Heart left ventricle (tissue), 16 donors: ENCODE measurements around the gene COL19A1. TPM values are rescaled to one million over a fixed set of nuclear protein-coding genes. Genes with fewer than 3 reads are reported as not detected.

ENCODE experiments used
- ATAC-seq, 4 donors: fragments of 200-7000 bp; cut with Tn5 transposase; one replicate each; pipeline ENCODE4 v1.9.1; 2020 to 2022; ENCODE audit warnings: moderate library complexity in 4 of 4, mild to moderate bottlenecking in 3 of 4, moderate number of reproducible peaks in 1 of 4
- DNase-seq, 5 donors: peaks; one replicate each; pipeline ENCODE4 v3.0.0-alpha.2; 2020
- H3K27ac ChIP-seq, 12 donors: fragments of 200-600 bp; sonication (generic) in 4 of 12; one replicate each; pipeline versions ENCODE4 v1.5.0 to v1.8.0; 2016 to 2022; ENCODE audit warnings: mild to moderate bottlenecking in 2 of 12
- H3K27me3 ChIP-seq, 9 donors: fragments of 200-600 bp; sonication (generic) in 2 of 9; one replicate each; pipeline versions ENCODE4 v1.5.1 to v1.8.0; 2016 to 2022; ENCODE audit warnings: mild to moderate bottlenecking in 3 of 9
- H3K36me3 ChIP-seq, 9 donors: fragments of 200-600 bp; sonication (generic) in 2 of 9; one replicate each; pipeline versions ENCODE4 v1.5.0 to v1.8.0; 2018 to 2022; ENCODE audit warnings: mild to moderate bottlenecking in 2 of 9
- H3K4me1 ChIP-seq, 12 donors: fragments of 200-600 bp; sonication (generic) in 4 of 12; one replicate each; pipeline versions ENCODE4 v1.5.0 to v1.8.0; 2016 to 2022; ENCODE audit warnings: mild to moderate bottlenecking in 3 of 12
- H3K4me3 ChIP-seq, 12 donors: fragments of 200-600 bp; sonication (generic) in 4 of 12; one replicate each; pipeline versions ENCODE4 v1.5.0 to v1.8.0; 2017 to 2022; ENCODE audit warnings: mild to moderate bottlenecking in 9 of 12, moderate library complexity in 4 of 12
- H3K9me3 ChIP-seq, 12 donors: fragments of 200-600 bp; sonication (generic) in 4 of 12; one replicate each; pipeline versions ENCODE4 v1.5.0 to v1.8.0; 2016 to 2022; ENCODE audit warnings: mild to moderate bottlenecking in 1 of 12
- CTCF ChIP-seq, 12 donors: fragments of 200-600 bp; sonication (generic) in 4 of 12; IDR thresholded peaks; one replicate each; pipeline versions ENCODE4 v1.5.0 to v1.8.0; 2018 to 2022; ENCODE audit warnings: antibody characterized with exemption in 12 of 12, mild to moderate bottlenecking in 5 of 12
- POLR2A ChIP-seq, 2 donors: fragments of 450-650 bp; IDR thresholded peaks; one replicate each; pipeline ENCODE4 v1.6.1; 2017; ENCODE audit warnings: antibody characterized with exemption in 2 of 2, mild to moderate bottlenecking in 2 of 2, moderate library complexity in 2 of 2
- WGBS, 4 donors: extraction: QIAGEN DNeasy Blood & Tissue Kit in 2 of 4; methylation state at CpG; one replicate each; pipeline versions ENCODE4 v1.1.5 to v1.1.7; 2013 to 2018; 5-methylcytosine and 5-hydroxymethylcytosine counted together
- intact Hi-C, 10 donors: fragments of 100-400 bp; cut with DNase I; formaldehyde crosslinking; loops; one replicate each; pipeline versions ENCODE4 v1.11.1 to v1.14.2; 2022
- polyA plus RNA-seq, 2 donors: library from polyadenylated mRNA; stranded (reverse); fragments of 200-250 nt; gene quantifications; one replicate each; pipeline ENCODE4 v1.2.3, GENCODE V29; 2013
- total RNA-seq, 9 donors: library from RNA; depleted of rRNA in 2 of 9; stranded (reverse); fragments of >200 nt in 2 of 9; fragmentation: NEBNext Ultra II Directional in 3 of 9; extraction: Animal tissue kit (Norgen Biotek cat#: 25700) in 3 of 9; gene quantifications; one replicate each; pipeline versions ENCODE4 v1.1.0 to v1.2.4, GENCODE V29; 2016 to 2023
- donor health status: ischemic (EF 13 %, LVEDD 7.1; RV severe dilation, severe dysfunction).
- donor health status: healthy with polysubstance abuse.
- donor health status: DM: no; HTN: yes; CAD: no.
- donor health status: DM: no; HTN: no; CAD: no.
- donor health status: ischemic (EF 25% LVEDD 6.9; RV normal size, moderate dysfunction).
- donor health status: ischemic (EF 25% LVEDD 5.7; RV mildly dilated, moderate dysfunction).
- donor health status: healthy.
- donor health status: DM: yes; HTN: yes; CAD: no.
- donor health status: ischemic (EF 35%, LVEDD 5.7; RV mildly dilated, moderate dysfunction).
- donor health status: nonischemic (EF 11% LVEDD 7.7; RV severe dilation, severe dysfunction).
- donor health status: DM: yes; HTN: yes; CAD: no.
- donor health status: PGD.
- donor health status: ischemic (EF 29% LVEDD 5.4; RV normal size, mild dysfunction).
- donor health status: nonischemic (EF 23%, LVEDD 6.1; RV moderate dilation, normal function).

COL19A1 gene
- total and polyA plus RNA-seq, 11 donors: 0.69 to 4.6 (median 1.6) TPM

GRCh38 chr6:69875715-69876114, 9.4 kb downstream of the COL19A1 start:
- DNase-seq: no peak
- TF ChIP-seq POLR2A (IDR thresholded peaks at IDR 0.05) (no peak), CTCF (IDR thresholded peaks at IDR 0.05) (no peak)
- H3K36me3 ChIP-seq: no peaks in the 10 kb centered on the region
- intact Hi-C loops: no loop called here
- H3K27me3 ChIP-seq: no peaks in the 10 kb centered on the region
- 83 to 93% (median 85%) methylated on average over 3 of the region's 3 CpGs for WGBS, 4 donors
- H3K27ac ChIP-seq: no peak overlapping the region
- no peaks in the 10 kb centered on the region for H3K9me3 ChIP-seq
- no peak for ATAC-seq
- no peak overlapping the region for H3K4me3 ChIP-seq
- H3K4me1 ChIP-seq: no peaks in the 10 kb centered on the region

- ATAC-seq (no peak), DNase-seq (no peak)
- Histone ChIP-seq H3K27ac (no peak overlapping the region), H3K9me3 (no peaks in the 10 kb centered on the region), H3K36me3 (no peaks in the 10 kb centered on the region), H3K27me3 (no peaks in the 10 kb centered on the region), H3K4me1 (no peaks in the 10 kb centered on the region), H3K4me3 (no peak overlapping the region)
- intact Hi-C loops: no loop called here
- WGBS, 4 donors: 89 to 98% (median 93%) methylated on average over 1 of the region's 1 CpG
- TF ChIP-seq POLR2A (IDR thresholded peaks at IDR 0.05): no peak
- TF ChIP-seq CTCF (IDR thresholded peaks at IDR 0.05): no peak
Measured at GRCh38 chr6:69878795-69879194, 12.4 kb downstream of the COL19A1 start.

- H3K9me3 ChIP-seq: no peaks in the 10 kb centered on the region
- no peaks in the 10 kb centered on the region for H3K4me1 ChIP-seq
- no peak overlapping the region for H3K4me3 ChIP-seq
- 75 to 84% (median 79%) methylated on average over 3 of the region's 3 CpGs for WGBS, 4 donors
- no peak overlapping the region for H3K27ac ChIP-seq
- no peaks in the 10 kb centered on the region for H3K27me3 ChIP-seq
- no peak for ATAC-seq
- H3K36me3 ChIP-seq: no peaks in the 10 kb centered on the region
- TF ChIP-seq CTCF (IDR thresholded peaks at IDR 0.05) (no peak), POLR2A (IDR thresholded peaks at IDR 0.05) (no peak)
- no peak for DNase-seq
- intact Hi-C loops: no loop called here
Measured at GRCh38 chr6:69880601-69881000, 14.2 kb downstream of the COL19A1 start.

- no peak overlapping the region for H3K27ac ChIP-seq
- TF ChIP-seq CTCF (IDR thresholded peaks at IDR 0.05): no peak
- no peak for TF ChIP-seq POLR2A (IDR thresholded peaks at IDR 0.05)
- H3K9me3 ChIP-seq: no peaks in the 10 kb centered on the region
- no peaks in the 10 kb centered on the region for H3K4me1 ChIP-seq
- no peak for ATAC-seq
- no peaks in the 10 kb centered on the region for H3K36me3 ChIP-seq
- 66 to 74% (median 68%) methylated on average over 10 of the region's 10 CpGs for WGBS, 4 donors
- no peak for DNase-seq
- intact Hi-C loops: no loop called here
- H3K27me3 ChIP-seq: no peaks in the 10 kb centered on the region
- H3K4me3 ChIP-seq: no peak overlapping the region
Measured at GRCh38 chr6:69881322-69882151, 15.2 kb downstream of the COL19A1 start.
